ENCODE data around the gene SLC17A1. TPM values are rescaled to one million over a fixed set of nuclear protein-coding genes. Genes with fewer than 3 reads are reported as not detected.

The SLC17A1 gene
- total RNA-seq, 1 donor from 2014 or later: not detected

DNA sequence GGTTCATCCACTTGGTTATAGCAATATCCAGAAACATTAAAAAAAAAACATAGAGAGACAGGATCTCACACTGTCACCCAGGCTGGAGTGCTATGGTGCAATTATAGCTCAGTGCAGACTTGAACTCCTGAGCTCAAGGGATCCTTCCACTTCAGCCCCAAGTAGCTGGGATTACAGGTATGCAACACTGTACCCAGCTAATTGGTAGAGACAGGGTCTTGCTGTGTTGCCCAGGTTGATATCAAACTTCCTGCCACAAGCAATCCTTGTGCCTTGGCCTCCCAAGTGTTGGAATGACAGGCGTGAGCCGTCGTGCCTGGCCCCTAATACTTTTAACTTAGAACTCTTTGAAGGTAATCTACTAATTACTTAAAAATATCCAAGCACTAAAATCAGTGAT lies 818 bp upstream of the SLC17A1 start:
- DNase-seq: no peak

GRCh38 chr6:25832307-25832662 lies 433 bp upstream of the SLC17A1 start:
- DNase-seq: no peak

- DNase-seq: no peak
These were observed 1.4 kb downstream of the SLC17A1 start for GRCh38 chr6:25830458-25830857.

DNA sequence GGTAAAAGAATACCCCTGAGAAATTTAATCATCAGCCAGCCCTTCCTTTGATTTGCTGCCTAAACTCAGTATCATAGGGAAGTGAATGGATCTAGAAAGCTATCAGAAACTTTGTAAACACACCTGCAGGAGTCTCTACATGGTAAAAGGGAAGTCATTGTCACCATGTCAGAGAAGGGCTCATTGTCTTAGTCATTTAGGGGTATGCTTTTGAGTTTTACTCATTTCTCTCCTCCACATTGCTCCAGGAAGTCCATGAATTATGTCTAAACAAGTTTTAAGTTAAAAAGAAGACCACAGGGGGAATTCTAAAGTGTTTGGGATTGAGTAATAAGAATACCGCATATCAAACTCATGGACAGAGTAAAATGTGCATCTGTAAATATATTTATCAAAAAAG lies 2.5 kb downstream of the SLC17A1 start:
- DNase-seq: no peak

GRCh38 chr6:25821341-25821740 lies 10.5 kb downstream of the SLC17A1 start:
- DNase-seq: no peak

GRCh38 chr6:25816252-25816651 lies 15.6 kb downstream of the SLC17A1 start:
- DNase-seq: no peak

DNA sequence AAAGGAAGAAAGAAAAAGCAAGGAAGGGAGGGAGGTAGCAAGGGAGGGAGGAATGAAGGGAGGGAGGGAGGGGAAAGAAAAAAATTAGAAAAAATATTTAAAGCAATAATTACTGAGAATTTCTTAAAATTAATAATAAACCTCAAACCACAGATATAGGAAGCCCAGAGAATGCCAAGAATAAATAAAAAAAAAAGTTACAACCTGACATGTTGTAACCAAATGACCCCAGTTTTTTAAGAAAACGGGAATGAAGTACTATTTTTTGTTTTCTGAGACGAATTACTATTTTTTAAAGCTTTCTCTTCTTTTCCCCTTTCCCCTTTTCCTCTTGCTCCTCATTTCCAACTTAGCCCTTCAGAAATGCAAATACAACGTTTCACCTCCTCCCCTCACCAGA lies 16.7 kb downstream of the SLC17A1 start:
- DNase-seq: no peak

DNA sequence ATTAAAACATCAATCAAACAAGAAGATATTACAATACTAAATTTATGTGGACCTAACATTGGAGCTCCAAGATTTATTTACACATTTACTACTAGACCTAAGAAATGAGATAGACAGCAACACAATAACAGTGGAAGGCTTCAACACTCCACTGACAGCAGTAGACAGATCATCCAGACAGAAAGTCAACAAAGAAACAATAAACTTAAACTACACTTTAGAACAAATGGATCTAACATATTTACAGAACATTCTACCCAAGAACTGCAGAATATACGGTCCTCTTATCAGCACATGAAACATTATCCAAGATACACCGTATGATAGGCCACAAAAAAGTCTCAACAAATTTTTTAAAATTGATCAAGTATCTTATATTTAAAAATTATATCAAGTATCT lies 27.0 kb downstream of the SLC17A1 start:
- no peak for DNase-seq

- no peak for DNase-seq
These were observed 30.4 kb downstream of the SLC17A1 start for GRCh38 chr6:25801436-25801835.

DNA sequence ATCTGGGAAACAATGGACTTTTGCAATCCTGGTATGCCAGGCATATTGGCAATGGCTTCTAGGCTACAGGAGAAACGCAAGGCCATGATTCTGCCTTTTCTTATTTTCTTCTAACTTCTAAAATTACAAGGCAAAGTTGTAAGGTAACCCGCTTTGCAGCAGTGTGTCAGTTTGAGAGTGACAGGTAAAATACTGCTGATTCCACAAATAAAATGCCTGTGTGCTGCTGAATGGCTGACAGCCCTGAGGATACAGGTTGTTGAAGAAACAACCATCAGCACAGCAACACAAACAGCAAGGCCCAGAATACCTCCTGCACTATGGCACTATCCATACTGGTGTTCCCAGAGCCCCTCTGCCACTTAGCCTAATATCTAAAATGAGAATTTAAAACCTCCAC lies 37.1 kb downstream of the SLC17A1 start:
- DNase-seq: no peak

- DNase-seq: no peak
These were observed 37.9 kb downstream of the SLC17A1 start for GRCh38 chr6:25793970-25794369.

DNA sequence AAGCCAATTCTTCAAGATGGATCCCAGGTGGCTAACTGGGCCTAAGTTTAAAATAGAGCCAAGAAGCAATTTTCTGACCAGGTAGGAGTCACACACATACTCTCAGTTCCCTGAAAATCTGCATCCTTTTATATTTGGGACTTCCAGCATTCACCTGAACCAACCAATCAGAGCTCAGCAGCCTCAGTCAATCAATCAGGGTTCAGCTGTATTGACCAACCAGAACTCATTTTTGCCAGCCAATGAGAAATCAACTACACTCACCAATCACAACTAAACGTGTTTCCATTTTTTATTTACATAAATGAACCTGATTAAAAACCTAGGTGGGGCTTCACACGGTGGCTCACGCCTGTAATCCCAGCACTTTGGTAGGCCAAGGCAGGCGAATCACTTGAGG lies 39.8 kb downstream of the SLC17A1 start:
- DNase-seq: no peak

DNA sequence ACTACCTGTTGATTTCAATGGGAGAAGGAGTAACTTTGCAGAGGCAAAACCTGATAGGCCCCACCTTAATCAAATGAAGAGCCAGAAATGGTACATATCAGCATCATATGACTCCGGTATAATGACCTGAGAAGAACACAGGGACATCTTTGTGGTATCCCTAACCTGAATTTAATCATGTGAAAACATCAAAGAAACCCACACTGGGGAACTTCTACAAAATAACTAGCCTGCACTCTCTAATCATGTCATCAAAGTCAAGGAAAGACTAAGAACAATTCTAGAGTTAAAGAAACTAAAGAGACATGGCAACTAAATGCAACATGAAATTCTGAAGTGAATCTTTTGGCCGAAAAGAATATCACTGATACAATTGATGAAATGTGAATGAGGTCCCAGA lies 42.4 kb downstream of the SLC17A1 start:
- DNase-seq: no peak

- DNase-seq: no peak
These were observed 43.4 kb downstream of the SLC17A1 start for GRCh38 chr6:25788305-25788922.

DNA sequence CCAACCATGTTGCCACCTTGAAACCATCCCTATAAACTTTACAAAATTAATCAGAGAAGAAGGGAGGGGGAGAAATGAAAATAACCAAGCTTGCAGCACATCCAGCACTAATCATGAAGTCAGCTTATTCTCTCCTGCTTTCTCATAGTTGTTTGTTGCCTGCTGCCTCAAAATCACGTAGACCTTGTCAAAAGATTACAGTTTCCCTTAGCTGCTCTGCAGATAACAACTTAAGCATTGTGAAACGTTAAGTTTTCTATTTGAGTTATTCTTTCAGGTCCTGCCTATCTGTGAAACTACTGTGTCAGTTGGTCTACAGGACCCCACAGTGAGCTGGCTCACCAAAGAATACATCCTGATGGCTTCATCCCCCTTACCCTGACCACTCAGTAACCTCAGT lies 44.4 kb downstream of the SLC17A1 start:
- DNase-seq: no peak

- DNase-seq: no peak
These were observed 50.7 kb downstream of the SLC17A1 start for GRCh38 chr6:25781134-25781533.

- no peak for DNase-seq
These were observed 53.8 kb downstream of the SLC17A1 start for GRCh38 chr6:25777856-25778649.

GRCh38 chr6:25777031-25777430 lies 54.8 kb downstream of the SLC17A1 start:
- no peak for DNase-seq

DNA sequence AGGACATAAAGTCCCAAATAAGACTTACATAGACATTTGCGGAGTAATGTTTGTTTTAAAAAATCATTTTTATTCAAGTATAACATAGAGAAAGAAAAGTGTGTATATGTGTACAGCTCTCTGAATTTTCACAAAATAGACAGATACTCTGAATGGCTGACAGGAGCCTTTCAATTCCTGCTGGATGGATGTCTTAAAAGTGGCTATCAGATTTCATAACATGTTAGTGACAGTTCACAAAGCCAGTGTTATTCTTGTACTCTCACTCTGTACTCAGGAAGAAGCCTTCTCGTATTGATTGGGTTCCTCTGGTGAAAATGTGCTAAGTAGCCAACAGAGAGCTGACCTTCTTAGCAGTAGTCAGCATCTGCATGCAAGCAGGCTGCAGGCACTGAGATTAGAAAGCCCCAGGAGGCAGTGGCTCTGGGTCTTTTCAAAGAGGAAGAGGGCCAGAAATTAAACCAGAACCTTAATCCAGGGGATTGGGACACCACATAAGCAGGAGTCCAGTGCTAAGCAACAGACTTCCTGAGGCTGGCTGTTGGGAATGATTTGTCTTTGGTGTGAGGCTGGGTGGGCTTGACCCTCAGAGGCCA lies 57.6 kb downstream of the SLC17A1 start:
- DNase-seq: no peak

GRCh38 chr6:25769983-25770382 lies 61.9 kb downstream of the SLC17A1 start:
- DNase-seq: no peak

DNA sequence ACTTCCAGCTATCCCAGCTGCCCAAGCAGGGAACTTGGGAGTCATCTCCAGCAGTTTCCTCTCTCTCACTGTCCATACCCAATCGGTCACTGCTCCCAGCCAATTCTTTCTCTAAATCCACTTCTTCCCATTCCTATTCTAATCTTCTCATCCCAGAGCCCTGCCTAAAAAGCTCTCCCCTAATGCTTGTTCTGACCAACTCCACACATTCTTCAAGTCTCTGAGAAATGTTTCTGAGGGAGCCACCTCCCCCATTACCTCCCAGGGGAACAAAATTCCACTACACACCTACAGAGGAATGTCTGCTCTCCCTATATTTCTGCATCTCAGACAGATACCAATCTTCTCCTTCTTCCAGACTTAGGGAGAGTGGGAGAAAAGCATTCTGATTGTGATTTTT lies 63.3 kb downstream of the SLC17A1 start:
- DNase-seq: no peak

DNA sequence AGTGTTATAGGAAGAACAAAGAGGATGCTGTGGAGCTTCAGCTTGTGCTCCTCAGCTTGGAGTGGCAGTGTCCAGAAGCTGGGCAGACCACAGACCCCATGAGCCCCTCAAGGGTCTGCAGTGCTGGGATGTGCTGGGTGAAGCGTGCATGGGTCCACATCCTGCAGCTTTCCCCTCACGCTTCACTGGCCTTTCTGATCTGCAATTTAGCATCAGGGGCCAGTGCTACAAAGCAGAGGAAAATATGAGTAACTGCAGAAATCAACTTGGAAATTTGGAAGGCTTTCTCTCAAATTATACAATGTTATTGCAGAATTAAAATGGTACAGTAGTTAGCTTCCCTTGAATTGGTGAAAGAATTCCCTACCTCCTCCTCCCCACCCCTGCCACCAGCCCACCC lies 67.2 kb downstream of the SLC17A1 start:
- DNase-seq: no peak

DNA sequence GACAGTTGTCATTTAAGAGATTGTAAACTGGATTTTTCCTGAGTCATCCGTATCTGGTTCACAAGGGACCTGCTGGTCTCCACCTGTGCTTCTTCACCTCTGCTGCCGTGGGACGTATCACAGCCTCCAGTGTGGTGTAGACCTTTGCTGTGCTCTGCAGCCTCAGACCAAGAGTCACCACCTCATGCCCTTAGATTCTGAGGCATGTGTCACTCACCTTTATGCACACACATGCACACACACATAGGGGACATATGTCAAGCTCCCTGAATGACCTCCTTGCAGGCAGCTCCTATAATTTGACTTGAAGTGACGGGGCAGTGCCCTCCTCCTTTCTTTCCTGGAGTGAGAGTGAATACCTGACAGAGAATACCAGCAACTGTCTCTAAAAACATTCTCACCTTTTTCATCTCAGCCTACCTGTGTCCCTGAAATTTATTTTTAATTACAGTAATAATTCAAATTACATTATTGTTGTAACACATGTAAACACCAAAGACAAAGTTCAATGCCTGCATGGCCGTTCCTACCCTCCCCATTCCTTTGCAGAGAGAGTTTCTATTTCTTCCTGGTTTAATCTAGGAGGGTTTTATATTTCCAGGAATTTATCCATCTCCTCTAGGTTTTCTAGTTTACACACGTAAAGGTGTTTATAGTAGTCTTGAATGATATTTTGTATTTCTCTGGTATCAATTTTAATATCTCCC lies 73.8 kb downstream of the SLC17A1 start:
- no peak for DNase-seq

Data from occipital lobe (tissue), 2 donors.